T-helper 2 cell (primary cell): ENCODE results near the gene FFAR1.
A peak's percentile ranks its signal among the peaks of the same experiment; 100 is the strongest.
"Not testable (repeated sequence)": the region's sequence is repeated elsewhere in the genome, so short reads cannot be mapped to it uniquely, and the experiment has no call there.

ENCODE experiments used
- DNase-seq, 5 experiments: peaks; one replicate each; pipeline versions ENCODE4 v3.0.0 to v3.0.0-alpha.2; 2012 to 2022

Gene FFAR1

DNA sequence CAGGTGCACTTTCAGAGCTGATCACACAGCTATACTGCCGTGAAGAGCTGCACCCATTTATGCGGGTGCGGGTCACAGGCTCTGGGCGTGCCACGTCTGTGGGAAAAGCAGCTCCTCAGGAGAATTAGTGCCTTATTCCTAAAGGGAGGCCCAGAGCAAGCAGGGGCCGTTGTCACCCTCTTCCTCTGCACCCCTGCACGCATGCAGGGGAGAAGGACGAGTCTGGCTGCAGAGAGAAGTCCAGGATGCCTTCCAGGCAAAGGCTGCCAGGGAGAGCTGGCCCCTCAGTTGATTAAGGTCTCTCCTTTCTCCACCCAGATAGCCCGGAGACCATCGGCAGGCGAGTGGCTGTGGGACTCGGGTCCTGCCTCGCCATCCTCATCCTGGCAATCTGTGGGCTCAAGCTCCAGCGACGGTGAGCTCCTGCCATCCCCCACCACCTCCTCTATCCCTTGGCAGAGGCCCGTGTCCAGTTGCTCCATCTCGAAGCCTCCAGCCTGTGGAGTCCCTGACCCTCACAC is 3.1 kb upstream of the FFAR1 start:
- DNase-seq: no peak

DNA sequence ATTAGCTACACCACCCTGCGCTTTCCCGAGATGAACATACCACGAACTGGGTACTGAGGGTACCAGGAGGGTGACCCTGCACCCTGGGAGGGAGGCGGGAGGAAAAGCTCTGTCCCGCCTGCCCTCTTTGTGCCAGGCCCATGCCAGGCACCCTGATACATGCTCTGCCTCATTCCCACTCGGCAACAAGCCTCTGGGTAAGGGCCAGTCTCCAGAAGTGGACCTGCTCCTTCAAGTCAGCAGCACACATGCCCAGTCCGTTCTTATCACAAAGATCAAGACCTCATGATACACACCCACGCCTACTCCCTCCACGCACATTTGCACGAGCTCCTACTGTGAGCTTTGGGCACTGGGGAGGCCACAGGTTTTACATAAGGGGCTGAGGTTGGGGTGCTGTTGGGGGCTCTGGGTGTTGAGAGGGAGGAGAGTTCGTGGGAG is 2.0 kb upstream of the FFAR1 start:
- no peak for DNase-seq

DNA sequence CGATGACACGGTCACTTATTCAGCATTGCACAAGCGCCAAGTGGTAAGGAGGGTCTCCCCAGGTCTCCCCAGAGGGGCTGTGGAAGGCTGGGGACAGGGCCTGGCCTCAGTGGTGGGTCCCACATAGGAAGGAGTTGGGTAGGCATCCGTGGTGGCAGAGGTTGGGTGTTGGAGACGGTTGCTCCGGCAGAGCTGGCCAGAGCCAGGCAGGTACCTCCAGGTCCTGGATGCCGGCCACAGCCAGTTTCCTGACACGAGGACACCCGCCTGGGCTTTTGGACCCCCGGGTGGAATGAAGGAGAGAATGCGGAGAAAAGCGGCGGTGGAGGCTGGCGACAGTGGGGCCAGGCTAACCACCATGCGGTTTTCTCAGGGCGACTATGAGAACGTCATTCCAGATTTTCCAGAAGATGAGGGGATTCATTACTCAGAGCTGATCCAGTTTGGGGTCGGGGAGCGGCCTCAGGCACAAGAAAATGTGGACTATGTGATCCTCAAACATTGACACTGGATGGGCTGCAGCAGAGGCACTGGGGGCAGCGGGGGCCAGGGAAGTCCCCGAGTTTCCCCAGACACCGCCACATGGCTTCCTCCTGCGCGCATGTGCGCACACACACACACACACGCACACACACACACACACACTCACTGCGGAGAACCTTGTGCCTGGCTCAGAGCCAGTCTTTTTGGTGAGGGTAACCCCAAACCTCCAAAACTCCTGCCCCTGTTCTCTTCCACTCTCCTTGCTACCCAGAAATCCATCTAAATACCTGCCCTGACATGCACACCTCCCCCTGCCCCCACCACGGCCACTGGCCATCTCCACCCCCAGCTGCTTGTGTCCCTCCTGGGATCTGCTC is 1.3 kb upstream of the FFAR1 start:
- DNase-seq: peak; percentile 38 to 88 (median 64)

DNA sequence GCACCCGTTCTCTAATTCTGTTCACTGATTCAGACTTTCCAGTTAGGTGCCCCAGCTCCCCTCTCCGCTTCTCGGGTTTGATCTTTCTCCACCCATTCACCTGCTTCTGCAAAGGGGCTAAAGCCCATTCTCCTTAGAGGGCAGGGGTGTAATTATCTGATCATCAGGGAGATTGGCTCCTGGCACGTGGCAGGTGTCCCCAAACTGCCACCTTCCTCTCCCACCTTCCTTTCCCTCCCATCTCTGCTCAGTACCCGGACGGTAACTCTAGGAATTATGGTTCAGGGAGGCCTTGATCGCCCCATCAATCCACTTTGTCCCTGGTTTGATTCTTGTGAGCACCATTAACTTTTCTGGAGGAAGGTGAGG is 212 bp downstream of the FFAR1 start:
- DNase-seq: no peak

DNA sequence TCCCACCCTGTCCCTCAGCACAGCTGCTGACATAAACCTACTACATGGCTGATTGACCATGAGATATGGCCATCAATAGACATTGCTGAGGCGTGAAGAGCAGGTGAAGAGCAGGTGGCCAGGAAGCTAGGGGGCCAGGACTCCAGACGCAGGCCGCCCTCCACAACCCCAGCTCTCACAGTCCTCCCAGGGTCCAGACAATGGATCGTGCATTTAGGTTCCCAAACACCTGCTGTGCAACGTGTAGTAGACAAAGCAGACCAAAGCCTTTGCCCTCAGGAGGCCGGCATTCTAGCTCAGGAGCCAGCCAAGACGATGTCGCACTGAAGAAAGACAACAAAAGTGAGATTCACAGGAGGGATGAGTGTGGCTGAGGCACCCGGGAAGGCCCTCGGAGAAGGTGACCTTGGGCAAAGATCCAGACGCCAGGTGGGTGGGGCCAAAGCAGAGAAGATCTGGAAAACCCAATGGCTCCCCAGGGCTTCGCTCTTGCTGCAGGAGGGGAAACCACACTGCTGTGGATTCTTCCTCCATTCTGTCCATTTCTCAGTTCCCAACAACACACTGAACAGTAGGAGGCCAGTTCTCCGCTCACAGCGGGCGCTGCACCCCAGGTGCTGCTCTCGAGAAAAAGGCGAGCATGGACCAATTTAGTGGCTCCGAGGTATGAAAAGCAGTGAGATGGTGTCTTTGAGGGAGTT is 1.4 kb downstream of the FFAR1 start:
- no peak for DNase-seq

DNA sequence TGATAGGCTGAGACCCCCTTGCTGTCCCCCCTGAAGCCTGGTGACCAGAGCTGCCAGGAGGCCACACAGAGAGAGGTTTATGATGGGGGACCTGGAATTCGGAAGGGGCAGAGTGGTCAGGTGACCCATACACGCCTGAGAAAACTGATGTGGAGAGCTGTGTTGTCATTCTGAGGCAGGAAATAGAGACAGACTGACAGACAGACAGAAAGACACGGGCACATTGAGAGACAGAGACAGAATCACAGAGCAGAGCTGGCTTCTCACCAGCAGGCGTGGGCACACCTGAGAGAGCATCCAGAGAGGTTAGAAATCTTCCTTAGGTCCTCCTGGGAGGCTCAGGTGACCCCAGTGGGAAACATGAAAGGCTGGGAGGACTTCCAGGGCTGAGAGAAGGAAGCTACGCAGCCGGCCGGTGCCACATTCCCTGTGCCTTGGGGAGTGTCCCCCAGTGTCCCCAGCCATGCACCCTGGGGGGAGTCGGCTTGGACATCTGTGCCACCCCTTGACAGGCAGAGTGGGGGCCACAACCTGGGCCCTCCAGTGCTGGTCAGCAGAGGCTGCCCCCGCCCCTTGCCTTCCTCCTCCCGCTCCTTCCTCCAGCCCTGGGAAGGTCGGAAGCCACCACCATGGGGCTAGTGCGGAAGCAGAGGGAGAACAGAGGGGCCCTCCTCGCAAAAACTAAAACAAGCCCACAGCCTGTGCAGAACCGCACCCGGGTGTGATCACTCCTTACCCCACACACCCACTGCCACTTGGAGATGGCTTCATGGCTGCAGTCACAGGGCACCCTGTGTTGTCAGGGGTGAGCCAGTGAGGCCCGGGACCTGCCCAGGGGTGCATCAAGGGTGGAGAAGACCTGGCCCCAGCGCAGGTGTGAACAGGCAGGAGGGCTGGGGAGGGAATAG is 2.2 kb downstream of the FFAR1 start:
- no peak for DNase-seq

DNA sequence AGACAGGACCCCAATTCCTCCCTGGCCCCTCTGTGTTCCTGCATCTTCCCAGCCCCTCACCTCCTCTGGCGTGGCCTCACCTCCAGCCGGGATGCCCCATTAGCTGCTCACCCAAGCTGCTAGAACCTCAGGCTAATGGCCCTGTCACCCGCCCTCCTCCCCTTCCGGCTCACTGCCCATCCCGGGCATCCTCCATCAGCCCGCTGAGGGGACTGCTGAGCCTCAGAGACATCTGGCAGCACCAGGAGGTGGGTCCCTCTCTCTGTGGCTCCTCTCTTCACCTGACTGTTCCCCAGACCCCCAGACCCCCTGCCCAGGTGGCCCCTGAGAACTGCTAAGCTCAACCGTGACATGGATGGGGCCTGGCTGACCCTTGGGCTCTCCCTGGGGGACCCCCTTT is 2.9 kb downstream of the FFAR1 start:
- no peak for DNase-seq

DNA sequence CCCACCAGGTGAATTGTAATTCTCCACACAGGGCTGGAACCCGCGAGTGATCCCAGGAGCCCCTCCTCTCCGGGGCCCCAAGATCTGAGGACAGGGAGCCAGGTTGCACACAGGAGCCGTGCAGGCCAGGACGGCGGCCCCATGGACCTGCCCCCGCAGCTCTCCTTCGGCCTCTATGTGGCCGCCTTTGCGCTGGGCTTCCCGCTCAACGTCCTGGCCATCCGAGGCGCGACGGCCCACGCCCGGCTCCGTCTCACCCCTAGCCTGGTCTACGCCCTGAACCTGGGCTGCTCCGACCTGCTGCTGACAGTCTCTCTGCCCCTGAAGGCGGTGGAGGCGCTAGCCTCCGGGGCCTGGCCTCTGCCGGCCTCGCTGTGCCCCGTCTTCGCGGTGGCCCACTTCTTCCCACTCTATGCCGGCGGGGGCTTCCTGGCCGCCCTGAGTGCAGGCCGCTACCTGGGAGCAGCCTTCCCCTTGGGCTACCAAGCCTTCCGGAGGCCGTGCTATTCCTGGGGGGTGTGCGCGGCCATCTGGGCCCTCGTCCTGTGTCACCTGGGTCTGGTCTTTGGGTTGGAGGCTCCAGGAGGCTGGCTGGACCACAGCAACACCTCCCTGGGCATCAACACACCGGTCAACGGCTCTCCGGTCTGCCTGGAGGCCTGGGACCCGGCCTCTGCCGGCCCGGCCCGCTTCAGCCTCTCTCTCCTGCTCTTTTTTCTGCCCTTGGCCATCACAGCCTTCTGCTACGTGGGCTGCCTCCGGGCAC is 3.9 kb downstream of the FFAR1 start:
- DNase-seq: no peak

DNA sequence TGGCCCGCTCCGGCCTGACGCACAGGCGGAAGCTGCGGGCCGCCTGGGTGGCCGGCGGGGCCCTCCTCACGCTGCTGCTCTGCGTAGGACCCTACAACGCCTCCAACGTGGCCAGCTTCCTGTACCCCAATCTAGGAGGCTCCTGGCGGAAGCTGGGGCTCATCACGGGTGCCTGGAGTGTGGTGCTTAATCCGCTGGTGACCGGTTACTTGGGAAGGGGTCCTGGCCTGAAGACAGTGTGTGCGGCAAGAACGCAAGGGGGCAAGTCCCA is 4.4 kb downstream of the FFAR1 start:
- DNase-seq: no peak

DNA sequence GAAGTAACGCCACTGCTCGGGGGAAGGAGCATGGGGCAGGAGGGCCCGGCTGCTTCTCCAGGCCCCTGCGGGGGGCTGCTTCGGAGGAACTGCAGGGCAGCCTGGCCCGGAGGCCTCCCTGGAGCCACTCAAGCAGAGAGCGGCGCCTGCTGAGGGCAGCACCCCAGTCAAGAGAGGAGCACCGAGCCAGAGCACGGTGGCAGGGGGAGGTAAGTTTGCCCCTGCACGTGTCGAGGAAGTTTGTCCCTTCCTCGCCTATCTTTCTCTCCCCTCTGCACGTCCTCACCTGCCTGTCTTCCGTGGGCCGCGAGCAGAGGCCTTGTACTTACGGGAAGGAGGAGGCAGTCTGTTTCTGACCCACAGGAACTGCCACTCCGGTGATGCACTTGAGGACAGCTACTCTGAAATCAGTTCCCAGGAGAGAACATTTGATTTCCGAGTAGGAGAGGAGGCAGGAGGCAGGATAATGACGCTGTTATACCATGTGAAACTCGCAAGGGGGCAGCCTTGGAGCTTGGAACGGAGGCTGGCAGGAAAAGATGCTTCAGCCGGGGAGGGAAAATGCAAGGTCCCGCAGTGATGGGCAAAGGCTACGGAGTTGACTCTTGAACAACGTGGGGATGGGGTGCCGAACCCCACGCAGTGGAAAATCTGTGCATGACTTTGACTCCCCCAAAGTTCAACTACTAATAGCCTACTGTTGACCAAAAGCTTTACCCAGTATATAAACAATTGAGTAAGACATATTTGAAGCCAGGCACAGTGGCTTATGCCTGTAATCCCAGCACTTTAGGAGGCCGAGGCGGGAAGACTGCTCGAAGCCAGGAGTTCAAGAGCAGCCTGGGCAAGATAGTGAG is 5.0 kb downstream of the FFAR1 start:
- peak; percentile 34 to 71 (median 50) for DNase-seq

DNA sequence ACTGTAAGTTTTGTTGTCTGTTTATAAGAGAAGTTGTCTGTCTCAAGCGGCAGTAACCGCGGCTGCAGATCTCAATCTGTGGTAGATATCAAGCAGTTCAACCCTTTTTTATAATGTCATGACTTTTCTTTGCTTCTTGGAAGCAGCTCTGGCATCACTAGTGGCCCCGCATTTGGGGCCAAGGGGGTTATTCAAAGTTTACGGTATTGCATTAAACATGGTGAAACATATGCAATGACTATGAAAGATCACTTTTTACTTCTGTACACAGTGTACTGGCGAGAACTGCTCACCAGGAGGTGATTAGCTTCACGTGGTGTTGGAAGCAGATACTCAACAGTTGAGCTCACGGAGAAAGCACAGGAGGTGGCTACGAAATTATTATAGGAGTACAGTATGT is 5.9 kb downstream of the FFAR1 start:
- DNase-seq: peak in 1 of 5 experiments; percentile 25

DNA sequence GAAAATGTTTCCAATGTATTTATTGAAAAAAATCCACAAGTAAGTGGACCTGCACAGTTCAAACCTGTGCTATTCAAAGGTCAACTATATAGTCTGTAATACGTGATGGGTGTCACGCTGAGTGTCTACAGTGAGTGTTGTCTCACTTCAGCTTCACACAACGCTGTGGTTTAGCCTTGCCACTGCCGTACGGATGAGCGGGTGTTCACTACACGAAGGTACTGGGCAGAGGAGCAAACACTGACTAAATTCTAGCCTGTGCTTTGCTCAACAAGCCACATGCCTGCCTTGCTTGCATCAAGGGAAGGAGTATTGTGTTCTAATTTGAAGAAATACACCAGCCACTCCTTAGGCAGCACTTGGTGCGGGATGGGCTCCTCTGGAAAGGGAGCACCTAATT is 7.2 kb downstream of the FFAR1 start:
- DNase-seq: peak in 1 of 5 experiments; percentile 45

DNA sequence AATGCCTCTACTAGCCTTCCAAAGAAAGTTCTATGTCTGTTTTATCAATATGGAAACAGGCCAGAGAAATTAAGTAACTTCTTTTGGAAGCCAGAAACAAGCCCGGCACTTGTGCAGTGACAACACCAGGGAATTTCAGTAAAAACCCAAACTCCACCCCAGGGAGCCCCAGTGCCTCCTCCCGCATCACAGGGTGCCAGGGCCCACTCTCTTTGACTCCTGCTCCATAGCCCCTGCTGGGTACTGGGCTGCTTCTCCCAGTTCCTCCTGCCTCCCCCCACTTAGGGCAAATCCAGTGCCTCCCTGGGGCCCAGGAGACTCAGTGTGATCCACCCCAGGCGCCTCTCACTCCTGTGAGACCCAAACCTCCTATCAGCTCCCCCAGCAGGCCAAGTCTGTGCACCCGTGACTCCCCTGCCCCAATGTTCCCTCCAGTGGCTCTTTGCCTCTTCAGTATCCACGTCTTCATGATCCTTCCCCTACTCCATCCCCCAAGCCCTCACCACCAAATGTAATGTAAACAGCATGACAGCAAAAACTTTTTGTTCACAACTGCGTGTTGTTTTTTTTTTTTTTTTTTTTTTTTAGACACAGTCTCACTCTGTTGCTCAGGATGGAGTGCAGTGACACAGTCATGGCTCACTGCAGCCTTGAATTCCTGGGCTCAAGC is 8.2 kb downstream of the FFAR1 start:
- no peak for DNase-seq

DNA sequence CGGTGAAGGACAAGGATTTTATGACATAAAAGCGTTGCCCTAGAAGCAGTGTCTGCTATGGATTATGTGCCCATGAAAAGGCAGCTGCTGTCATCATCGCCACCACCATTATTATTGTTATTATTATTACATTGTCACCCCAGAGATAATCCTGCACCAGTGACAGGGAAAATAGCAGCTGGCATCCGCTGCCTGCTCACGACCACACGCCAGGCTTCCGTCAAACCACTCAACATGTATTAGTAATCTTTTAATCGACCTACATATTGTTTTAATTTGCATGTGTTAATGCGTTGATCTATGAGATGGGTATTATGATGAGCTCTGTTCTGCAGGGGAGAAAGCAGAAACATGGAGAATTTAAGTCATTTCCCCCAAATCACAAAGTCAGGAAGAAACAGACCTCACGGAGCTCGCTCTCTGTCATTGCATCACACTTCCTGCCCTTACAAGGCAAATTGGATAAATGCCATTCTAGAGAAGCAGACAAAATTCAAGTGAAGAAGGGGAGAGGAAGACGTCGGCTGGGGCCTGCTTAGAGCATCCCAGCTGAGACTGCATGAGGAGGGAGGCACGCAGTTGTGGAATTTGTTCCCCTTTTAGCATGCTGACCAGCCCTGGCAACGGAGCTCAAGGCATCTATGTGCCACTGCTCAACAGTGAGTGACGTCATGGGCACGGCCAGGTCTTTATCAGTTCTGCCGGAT is 10.3 kb downstream of the FFAR1 start, which contains the start of gene FFAR3:
FFAR3 (plus strand) TSS at position 594 of the 707 bp plus-strand sequence. CDS start 431 bp downstream, outside the sequence.
- peak in 1 of 5 experiments; percentile 18 for DNase-seq

DNA sequence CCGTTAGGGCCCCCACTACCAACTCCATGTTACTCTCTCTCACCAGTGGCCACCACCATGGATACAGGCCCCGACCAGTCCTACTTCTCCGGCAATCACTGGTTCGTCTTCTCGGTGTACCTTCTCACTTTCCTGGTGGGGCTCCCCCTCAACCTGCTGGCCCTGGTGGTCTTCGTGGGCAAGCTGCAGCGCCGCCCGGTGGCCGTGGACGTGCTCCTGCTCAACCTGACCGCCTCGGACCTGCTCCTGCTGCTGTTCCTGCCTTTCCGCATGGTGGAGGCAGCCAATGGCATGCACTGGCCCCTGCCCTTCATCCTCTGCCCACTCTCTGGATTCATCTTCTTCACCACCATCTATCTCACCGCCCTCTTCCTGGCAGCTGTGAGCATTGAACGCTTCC is 11.1 kb downstream of the FFAR1 start:
- DNase-seq: not testable (repeated sequence)

DNA sequence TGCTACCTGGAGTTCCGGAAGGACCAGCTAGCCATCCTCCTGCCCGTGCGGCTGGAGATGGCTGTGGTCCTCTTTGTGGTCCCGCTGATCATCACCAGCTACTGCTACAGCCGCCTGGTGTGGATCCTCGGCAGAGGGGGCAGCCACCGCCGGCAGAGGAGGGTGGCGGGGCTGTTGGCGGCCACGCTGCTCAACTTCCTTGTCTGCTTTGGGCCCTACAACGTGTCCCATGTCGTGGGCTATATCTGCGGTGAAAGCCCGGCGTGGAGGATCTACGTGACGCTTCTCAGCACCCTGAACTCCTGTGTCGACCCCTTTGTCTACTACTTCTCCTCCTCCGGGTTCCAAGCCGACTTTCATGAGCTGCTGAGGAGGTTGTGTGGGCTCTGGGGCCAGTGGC is 11.7 kb downstream of the FFAR1 start:
- not testable (repeated sequence) for DNase-seq

DNA sequence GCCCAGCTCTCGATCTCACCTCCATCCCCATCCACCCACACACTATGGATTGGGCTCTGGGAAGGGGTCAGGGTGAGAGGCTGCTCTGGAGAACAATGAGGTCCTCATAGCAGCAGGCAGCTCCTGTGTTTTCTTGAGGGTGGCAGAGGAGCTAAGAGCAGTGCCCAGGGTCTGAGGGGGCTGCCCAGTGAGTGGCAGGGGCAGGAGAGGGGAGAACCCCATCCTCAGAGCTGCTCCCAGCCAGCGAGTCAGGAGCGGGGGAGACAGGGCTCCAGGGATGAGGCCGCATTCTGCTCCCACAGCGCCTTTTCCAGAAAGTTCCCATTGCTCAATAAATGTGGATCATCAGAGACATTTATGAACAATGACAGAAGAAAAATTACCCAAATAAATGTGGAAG is 12.4 kb downstream of the FFAR1 start:
- DNase-seq: not testable (repeated sequence)

DNA sequence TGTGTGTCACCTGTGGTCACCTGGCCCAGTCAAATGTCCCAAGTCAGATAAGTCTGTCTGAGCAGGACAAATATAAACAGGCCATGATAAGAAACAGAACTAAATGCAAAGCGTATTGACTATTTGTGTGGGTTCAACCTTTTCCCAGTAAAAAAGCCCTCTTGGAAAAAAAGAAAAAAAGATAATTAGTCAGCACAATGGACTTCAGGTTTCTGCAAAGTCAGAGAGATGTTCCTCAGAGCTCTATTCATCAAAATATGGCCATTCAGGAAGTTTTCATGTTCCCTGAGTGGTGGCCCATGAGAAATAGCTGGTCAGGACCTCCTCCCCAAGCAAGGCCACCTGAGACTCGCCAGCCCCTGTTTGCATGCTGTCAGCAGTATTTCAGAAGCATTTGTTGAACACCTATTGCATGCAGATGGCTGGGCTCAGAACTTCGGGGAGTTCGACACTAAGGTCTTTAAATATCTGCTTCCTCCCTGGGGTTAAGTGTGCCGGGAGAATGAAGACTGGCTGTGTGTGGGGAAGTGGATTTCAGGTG is 13.2 kb downstream of the FFAR1 start:
- DNase-seq: no peak

DNA sequence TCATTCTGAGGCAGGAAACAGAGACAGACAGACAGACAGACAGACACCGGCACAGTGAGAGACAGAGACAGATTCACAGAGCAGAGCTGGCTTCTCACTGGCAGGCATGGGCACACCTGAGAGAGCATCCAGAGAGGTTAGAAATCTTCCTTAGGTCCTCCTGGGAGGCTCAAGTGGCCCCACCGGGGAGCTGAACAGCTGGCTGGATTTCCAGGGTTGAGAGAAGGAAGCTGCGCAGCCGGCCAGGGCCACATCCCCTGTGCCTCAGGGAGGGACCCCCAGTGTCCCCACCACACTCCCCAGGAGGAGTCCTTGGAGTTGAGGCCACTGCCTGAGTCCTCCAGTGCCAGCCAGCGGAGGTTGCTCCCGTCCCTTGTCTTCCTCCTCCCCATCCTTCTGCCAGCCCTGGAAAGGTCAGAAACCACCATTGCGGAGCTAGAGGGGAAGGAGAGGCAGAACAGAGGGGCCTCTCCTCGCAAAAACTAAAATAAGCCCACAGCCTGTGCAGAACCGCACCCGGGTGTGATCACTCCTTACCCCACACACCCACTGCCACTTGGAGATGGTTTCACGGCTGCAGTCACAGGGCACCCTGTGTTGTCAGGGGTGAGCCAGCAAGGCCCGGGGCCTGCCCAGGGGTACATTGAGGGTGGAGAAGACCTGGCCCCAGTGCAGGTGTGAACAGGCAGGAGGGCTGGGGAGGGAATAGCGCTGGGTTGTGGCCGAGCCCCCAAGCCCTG is 14.7 kb downstream of the FFAR1 start:
- DNase-seq: no peak
